H1 (cell line): ENCODE measurements around the gene MRPL28. TPM values are rescaled to one million over a fixed set of nuclear protein-coding genes. Genes with fewer than 3 reads are reported as not detected.

Experiments
- CTCF ChIA-PET: fragments of 300-600 bp; sonication (Branson Sonifier 250); formaldehyde crosslinking; loops from one replicate; lab custom pipeline; 2021; ENCODE audit not compliant: partially characterized antibody; lab: Charles Lee
- POLR2A ChIA-PET: fragments of 300-600 bp; sonication (Branson Sonifier 250); formaldehyde crosslinking; loops from one replicate; lab custom pipeline; 2021; ENCODE audit warnings: inconsistent platforms; ENCODE audit not compliant: partially characterized antibody; lab: Charles Lee
- DNase-seq, 2 experiments: peaks; one replicate each; pipeline versions ENCODE4 v3.0.0 to v3.0.0-alpha.2; 2010 to 2022; ENCODE audit warnings: low spot score in 2 of 2, low read depth in 1 of 2, mixed read lengths in 1 of 2
- FAIRE-seq: peaks from 2 replicates; lab custom pipeline; 2011; peaks lifted over from hg19 to GRCh38; lab: Jason Lieb, UNC
- H2AFZ ChIP-seq: 2 replicates; pipeline ENCODE4 v1.8.1; 2012; ENCODE audit warnings: low read length, inconsistent platforms
- H2AK5ac ChIP-seq: 2 replicates; pipeline ENCODE4 v1.6.1; 2013; ENCODE audit warnings: low read depth, low read length
- H2BK120ac ChIP-seq: replicated peaks from 2 replicates; pipeline ENCODE3; 2013; ENCODE audit warnings: low read depth, low read length, inconsistent platforms
- H2BK12ac ChIP-seq: 2 replicates; pipeline ENCODE4 v1.6.1; 2013; ENCODE audit warnings: low read depth, low read length
- H2BK15ac ChIP-seq: 2 replicates; pipeline ENCODE4 v1.6.1; 2013; ENCODE audit warnings: low read length
- H2BK20ac ChIP-seq: 2 replicates; pipeline ENCODE4 v1.6.1; 2013; ENCODE audit warnings: low read length
- H2BK5ac ChIP-seq: 2 replicates; pipeline ENCODE4 v1.6.1; 2013; ENCODE audit warnings: low read depth, low read length
- H3K14ac ChIP-seq: 2 replicates; pipeline ENCODE4 v1.6.1; 2013; ENCODE audit warnings: inconsistent platforms; ENCODE audit not compliant: insufficient read length
- H3K18ac ChIP-seq: 2 replicates; pipeline ENCODE4 v1.6.1; 2013; ENCODE audit warnings: low read length; ENCODE audit errors: extremely low read depth
- H3K23ac ChIP-seq: 2 replicates; pipeline ENCODE4 v1.6.1; 2013; ENCODE audit warnings: inconsistent platforms; ENCODE audit not compliant: insufficient read length
- H3K23me2 ChIP-seq: 2 replicates; pipeline ENCODE4 v1.6.1; 2013; ENCODE audit warnings: low read depth, low read length
- H3K27ac ChIP-seq: 2 replicates; pipeline ENCODE4 v1.6.1; 2011; ENCODE audit warnings: low read depth, low read length, inconsistent platforms
- H3K27me3 ChIP-seq, 4 experiments: replicated peaks in 1 of 4; 1 replicate in 1 of 4; 2 replicates in 3 of 4; pipeline versions ENCODE4 v1.6.1 to v1.8.1; 2011 to 2013; ENCODE audit warnings: low read length in 3 of 4, mild to moderate bottlenecking in 3 of 4, inconsistent platforms in 2 of 4, mixed read lengths in 2 of 4, moderate library complexity in 1 of 4; ENCODE audit not compliant: control insufficient read depth in 3 of 4, insufficient read depth in 3 of 4; ENCODE audit errors: extremely low read depth in 1 of 4
- H3K36me3 ChIP-seq, 4 experiments: 2 replicates each; pipeline versions ENCODE4 v1.6.1 to v1.8.1; 2011 to 2013; ENCODE audit warnings: mild to moderate bottlenecking in 4 of 4, low read length in 3 of 4, moderate library complexity in 2 of 4, control low read depth in 1 of 4, inconsistent platforms in 1 of 4; ENCODE audit not compliant: insufficient read depth in 4 of 4, control insufficient read depth in 2 of 4
- H3K4ac ChIP-seq: replicated peaks from 2 replicates; pipeline ENCODE3; 2013; ENCODE audit warnings: low read length, low read depth, mixed read lengths, inconsistent platforms; ENCODE audit not compliant: insufficient read length
- H3K4me1 ChIP-seq, 4 experiments: replicated peaks in 1 of 4; 1 replicate in 1 of 4; 2 replicates in 3 of 4; pipeline versions ENCODE4 v1.6.1 to v1.8.1; 2011 to 2013; ENCODE audit warnings: low read length in 3 of 4, inconsistent platforms in 2 of 4, mixed read lengths in 1 of 4; ENCODE audit not compliant: insufficient read depth in 4 of 4, control insufficient read depth in 3 of 4
- H3K4me2 ChIP-seq, 2 experiments: 2 replicates each; pipeline versions ENCODE4 v1.6.1 to v1.8.1; 2011 to 2013; ENCODE audit warnings: low read depth in 2 of 2, low read length in 2 of 2, control low read depth in 1 of 2, inconsistent platforms in 1 of 2, mild to moderate bottlenecking in 1 of 2; ENCODE audit not compliant: insufficient read depth in 1 of 2
- H3K4me3 ChIP-seq, 4 experiments: fragments of 200-600, 300-600 bp in 1 of 4; sonication (generic), shearing (Covaris generic), sonication (Bioruptor Twin) in 1 of 4; 2 replicates each; pipeline versions ENCODE4 v1.5.1 to v1.8.1; 2011 to 2016; ENCODE audit warnings: low read length in 4 of 4, low read depth in 3 of 4, control low read depth in 2 of 4, inconsistent platforms in 2 of 4, mild to moderate bottlenecking in 2 of 4, mixed read lengths in 1 of 4, moderate library complexity in 1 of 4; ENCODE audit not compliant: insufficient read depth in 2 of 4; ENCODE audit errors: extremely low read depth in 1 of 4
- H3K56ac ChIP-seq: replicated peaks from 2 replicates; pipeline ENCODE3; 2013; ENCODE audit warnings: low read depth, mild to moderate bottlenecking, mixed read lengths, low read length, inconsistent platforms; ENCODE audit not compliant: insufficient read length
- H3K79me1 ChIP-seq: 2 replicates; pipeline ENCODE4 v1.6.1; 2013; ENCODE audit warnings: low read depth, low read length, control low read depth
- H3K79me2 ChIP-seq, 2 experiments: 2 replicates each; pipeline versions ENCODE4 v1.6.1 to v1.8.1; 2012 to 2013; ENCODE audit warnings: low read length in 2 of 2, mild to moderate bottlenecking in 2 of 2, inconsistent platforms in 1 of 2; ENCODE audit not compliant: insufficient read depth in 2 of 2, control insufficient read depth in 1 of 2
- H3K9ac ChIP-seq, 4 experiments: replicated peaks in 1 of 4; 1 replicate in 1 of 4; 2 replicates in 3 of 4; pipeline versions ENCODE4 v1.6.1 to v1.8.1; 2011 to 2013; ENCODE audit warnings: low read depth in 3 of 4, low read length in 3 of 4, control low read depth in 2 of 4, mild to moderate bottlenecking in 2 of 4, moderate library complexity in 2 of 4, inconsistent platforms in 1 of 4; ENCODE audit errors: extremely low read depth in 1 of 4
- H3K9me3 ChIP-seq, 2 experiments: 2 replicates each; pipeline versions ENCODE4 v1.6.1 to v1.8.1; 2012 to 2013; ENCODE audit warnings: mild to moderate bottlenecking in 2 of 2, moderate library complexity in 2 of 2, control low read depth in 1 of 2, inconsistent platforms in 1 of 2, low read depth in 1 of 2, low read length in 1 of 2, mixed read lengths in 1 of 2; ENCODE audit not compliant: insufficient read depth in 2 of 2
- H4K20me1 ChIP-seq, 2 experiments: replicated peaks in 1 of 2; 2 replicates each; pipeline versions ENCODE3 to v1.8.1; 2011 to 2013; ENCODE audit warnings: inconsistent platforms in 2 of 2, low read length in 2 of 2, mild to moderate bottlenecking in 1 of 2; ENCODE audit not compliant: insufficient read depth in 2 of 2, control insufficient read depth in 1 of 2
- H4K5ac ChIP-seq: 2 replicates; pipeline ENCODE4 v1.6.1; 2013; ENCODE audit warnings: low read length, low read depth, mixed read lengths, inconsistent platforms; ENCODE audit not compliant: insufficient read length
- H4K8ac ChIP-seq: 2 replicates; pipeline ENCODE4 v1.8.0; 2013; ENCODE audit warnings: mild to moderate bottlenecking, moderate library complexity, low read length, inconsistent platforms; ENCODE audit not compliant: insufficient read depth; ENCODE audit errors: extremely low read depth
- H4K91ac ChIP-seq: replicated peaks from 2 replicates; pipeline ENCODE3; 2013; ENCODE audit warnings: low read length, mixed read lengths, inconsistent platforms; ENCODE audit not compliant: insufficient read length
- ATF2 ChIP-seq: IDR thresholded peaks from 2 replicates; pipeline ENCODE4 v1.6.1; 2012; ENCODE audit warnings: low read length, inconsistent platforms
- CBX5 ChIP-seq: fragments of 300-800, 300-1000 bp; sonication (generic); IDR thresholded peaks from 2 replicates; pipeline ENCODE4 v1.7.1; 2016; ENCODE audit warnings: antibody characterized with exemption, low read length, low read depth
- CEBPB ChIP-seq: IDR thresholded peaks from 2 replicates; pipeline ENCODE4 v1.6.1; 2012; ENCODE audit warnings: low read depth, low read length
- GABPA ChIP-seq: IDR thresholded peaks from 2 replicates; pipeline ENCODE4 v1.6.1; 2011; ENCODE audit warnings: mild to moderate bottlenecking, low read length, moderate library complexity, borderline replicate concordance; ENCODE audit not compliant: insufficient read depth
- HDAC2 ChIP-seq, 2 experiments: fragments of 300-600 bp in 1 of 2; sonication (generic) in 1 of 2; IDR thresholded peaks; 2 replicates each; pipeline ENCODE4 v1.6.1; 2011 to 2012; ENCODE audit warnings: low read depth in 2 of 2, low read length in 2 of 2, mild to moderate bottlenecking in 2 of 2, moderate library complexity in 2 of 2, borderline replicate concordance in 1 of 2, inconsistent platforms in 1 of 2
- HDAC6 ChIP-seq: IDR thresholded peaks from one replicate; pipeline ENCODE4 v1.7.1; 2012; ENCODE audit warnings: low read depth, mild to moderate bottlenecking, inconsistent platforms, low read length, moderate library complexity
- JUN ChIP-seq: IDR thresholded peaks from 2 replicates; pipeline ENCODE4 v1.6.1; 2011; ENCODE audit warnings: low read depth, mild to moderate bottlenecking, improper control_type of control experiment, low read length
- RAD21 ChIP-seq, 2 experiments: IDR thresholded peaks in 1 of 2; conservative IDR thresholded peaks in 1 of 2; 2 replicates each; pipeline ENCODE4 v1.6.1; 2011; ENCODE audit warnings: low read depth in 2 of 2, low read length in 2 of 2, improper control_type of control experiment in 1 of 2, inconsistent platforms in 1 of 2, mild to moderate bottlenecking in 1 of 2, moderate library complexity in 1 of 2
- SIN3A ChIP-seq, 2 experiments: IDR thresholded peaks in 1 of 2; conservative IDR thresholded peaks in 1 of 2; 2 replicates each; pipeline ENCODE4 v1.6.1; 2011 to 2012; ENCODE audit warnings: low read length in 2 of 2, improper control_type of control experiment in 1 of 2, low read depth in 1 of 2, mild to moderate bottlenecking in 1 of 2
- SP4 ChIP-seq: IDR thresholded peaks from 2 replicates; pipeline ENCODE4 v1.6.1; 2012; ENCODE audit warnings: low read length, inconsistent platforms
- WGBS, 2 experiments: shearing (Covaris generic) in 1 of 2; methylation state at CpG; one replicate each; pipeline versions ENCODE4 v1.1.6 to v1.1.7; 2013 to 2015; ENCODE audit warnings: low lambda C conversion rate in 2 of 2, mixed read lengths in 2 of 2, inconsistent platforms in 1 of 2, low coverage in 1 of 2, missing lambda C conversion rate in 1 of 2; ENCODE audit not compliant: insufficient replicate concordance in 2 of 2, insufficient coverage in 1 of 2, insufficient read length in 1 of 2; ENCODE audit errors: extremely low coverage in 1 of 2, missing lambda C conversion rate in 1 of 2; 5-methylcytosine and 5-hydroxymethylcytosine counted together
- polyA plus RNA-seq, 7 experiments: library from polyadenylated mRNA; depleted of rRNA in 3 of 7; stranded (reverse) in 5 of 7; unstranded in 2 of 7; fragments of >200 nt in 5 of 7; fragments of 200-250 nt in 2 of 7; gene quantifications; 1 replicate in 5 of 7; 2 replicates in 1 of 7; 4 replicates in 1 of 7; pipeline versions ENCODE4 v1.2.1 to v1.2.3, GENCODE V29; 2011 to 2013; ENCODE audit warnings: missing spikeins in 2 of 7, mixed read lengths in 2 of 7
- total RNA-seq: library from RNA; stranded (reverse); fragmentation: NEBNext Ultra II Directional; extraction: Animal tissue kit (Norgen Biotek cat#: 25700); gene quantifications from 2 replicates; pipeline ENCODE4 v1.2.1, GENCODE V29; 2021

The MRPL28 gene
- total and polyA plus RNA-seq, 2 of the 8 experiments (the other 6 are each of a cell fraction or from before 2014, with no cell fraction given): 88.9 to 188 TPM

GRCh38 chr16:391885-392335 lies 21.6 kb upstream of the MRPL28 start:
- FAIRE-seq: no peak
- no peaks in the 10 kb centered on the region for H3K79me2 ChIP-seq
- WGBS, 2 experiments: 58% methylated on average over 7 of the region's 7 CpGs; no CpG with 5 or more reads in 1 of the 2 experiments
- H4K5ac ChIP-seq: no peak overlapping the region
- H4K20me1 ChIP-seq: no peaks in the 10 kb centered on the region
- H3K9me3 ChIP-seq: peaks cover 0 to 5% of the 10 kb centered on the region in 2 experiments; a peak in 2 of 4 replicates
- H3K14ac ChIP-seq: no peak overlapping the region
- H3K56ac ChIP-seq: no peak overlapping the region
- no peak overlapping the region for H2BK120ac ChIP-seq
- H3K4me2 ChIP-seq: no peak overlapping the region
- no peak overlapping the region for H3K9ac ChIP-seq
- H2AFZ ChIP-seq: no peak overlapping the region
- no peak overlapping the region for H3K23ac ChIP-seq
- DNase-seq: peak; percentile 83 to 97
- ChIA-PET CTCF (interaction anchor here (0.6 to 4.9 kb wide), 41 partner anchors 8 to 902 kb away, joined by 3 to 37 read pairs (median 4); partner anchors contain the start of genes CAPN15, MRPL28, PGAP6 and RAB11FIP3), POLR2A (interaction anchor here (1.2 to 3.2 kb wide), 6 partner anchors 8 to 161 kb away, joined by 3 to 11 read pairs (median 7); no protein-coding TSS in a partner anchor)
- no peak overlapping the region for H2AK5ac ChIP-seq
- no peak overlapping the region for H2BK12ac ChIP-seq
- H3K27me3 ChIP-seq: no peaks in the 10 kb centered on the region
- H3K23me2 ChIP-seq: peaks cover 5% of the 10 kb centered on the region
- no peak overlapping the region for H3K4ac ChIP-seq
- H4K8ac ChIP-seq: no peak overlapping the region; the same call in 1 of the 2 replicates
- H3K4me3 ChIP-seq: no peak overlapping the region
- no peak overlapping the region for H3K27ac ChIP-seq
- no peak overlapping the region for H2BK5ac ChIP-seq
- H2BK20ac ChIP-seq: no peak overlapping the region
- H2BK15ac ChIP-seq: no peak overlapping the region
- no peaks in the 10 kb centered on the region for H3K79me1 ChIP-seq
- H3K36me3 ChIP-seq: no peaks in the 10 kb centered on the region
- no peak overlapping the region for H4K91ac ChIP-seq
- no peak overlapping the region for H3K18ac ChIP-seq
- H3K4me1 ChIP-seq: peaks cover 0 to 7% (median 2%) of the 10 kb centered on the region in 4 experiments; a peak in 3 of 7 replicates
- 0 out of 2 replicates have a peak, but pooled peaks have one; percentile 34 for TF ChIP-seq JUN
- TF ChIP-seq SIN3A (conservative IDR thresholded peaks at IDR 0.05 in 1 of 2, IDR thresholded peaks at IDR 0.05 in 1 of 2; ENCODE audit: low read depth in 1 of 2, low read length in 2 of 2): 0 out of 4 replicates have a peak, but pooled peaks of 1 of the 2 experiments have one; percentile 61
- peak; percentile 75; the same call in 1 of the 2 replicates for TF ChIP-seq SP4
- peak in 1 of 2 experiments; percentile 89; a peak in 1 of 4 replicates for TF ChIP-seq HDAC2 (IDR thresholded peaks at IDR 0.05; ENCODE audit: borderline replicate concordance in 1 of 2, low read depth in 2 of 2, low read length in 2 of 2)
- peak; percentile 79 for TF ChIP-seq ATF2
- TF ChIP-seq CEBPB: 0 out of 2 replicates have a peak, but pooled peaks have one; percentile 14
- no peak for TF ChIP-seq CBX5
- TF ChIP-seq HDAC6: no peak
- peak; percentile 99 for TF ChIP-seq RAD21 (IDR thresholded peaks at IDR 0.05 in 1 of 2, conservative IDR thresholded peaks at IDR 0.05 in 1 of 2; ENCODE audit: low read depth in 2 of 2, low read length in 2 of 2)
- TF ChIP-seq GABPA: 0 out of 2 replicates have a peak, but pooled peaks have one; percentile 58
